GM18505 (cell line): Measurements from ENCODE around the gene GABRR1.

Experiments used
- ATAC-seq: cut with Tn5 transposase; IDR thresholded peaks from one replicate; pipeline ENCODE4 v1.9.1; 2021; ENCODE audit not compliant: unreplicated experiment
- POLR2A ChIP-seq: IDR thresholded peaks from 4 replicates; pipeline ENCODE4 v1.6.1; 2011; ENCODE audit warnings: borderline replicate concordance; ENCODE audit not compliant: insufficient read depth, insufficient read length; ENCODE audit errors: extremely low read depth

GABRR1 gene

GRCh38 chr6:89199579-89199978 is 17.6 kb downstream of the GABRR1 start:
- no peak for TF ChIP-seq POLR2A
- ATAC-seq: no peak

GRCh38 chr6:89198235-89198634 is 18.9 kb downstream of the GABRR1 start:
- TF ChIP-seq POLR2A: no peak
- ATAC-seq: no peak

GRCh38 chr6:89197141-89197540 is 20.0 kb downstream of the GABRR1 start:
- no peak for ATAC-seq
- no peak for TF ChIP-seq POLR2A

GRCh38 chr6:89194559-89194958 is 22.6 kb downstream of the GABRR1 start:
- no peak for TF ChIP-seq POLR2A

GRCh38 chr6:89190741-89191140 is 26.4 kb downstream of the GABRR1 start:
- no peak for ATAC-seq
- TF ChIP-seq POLR2A: no peak

More at GRCh38 chr6:89194559-89194958, 22.6 kb downstream of the GABRR1 start:
- no peak for ATAC-seq

GRCh38 chr6:89187504-89187903 is 29.7 kb downstream of the GABRR1 start:
- no peak for TF ChIP-seq POLR2A
- no peak for ATAC-seq

- no peak for ATAC-seq
- no peak for TF ChIP-seq POLR2A
Observed at GRCh38 chr6:89186762-89187161, 30.4 kb downstream of the GABRR1 start.

- TF ChIP-seq POLR2A: no peak
- ATAC-seq: no peak
Observed at GRCh38 chr6:89184344-89184743, 32.8 kb downstream of the GABRR1 start.

- ATAC-seq: no peak
- TF ChIP-seq POLR2A: no peak
Observed at GRCh38 chr6:89183294-89183693, 33.9 kb downstream of the GABRR1 start.

GRCh38 chr6:89180971-89181370 is 36.2 kb downstream of the GABRR1 start:
- TF ChIP-seq POLR2A: no peak
- ATAC-seq: no peak

GRCh38 chr6:89180112-89180511 is 37.0 kb downstream of the GABRR1 start:
- ATAC-seq: no peak
- no peak for TF ChIP-seq POLR2A

GRCh38 chr6:89173634-89174033 is 43.5 kb downstream of the GABRR1 start:
- no peak for TF ChIP-seq POLR2A
- ATAC-seq: no peak

- no peak for TF ChIP-seq POLR2A
- no peak for ATAC-seq
Observed at GRCh38 chr6:89172131-89172530, 45.0 kb downstream of the GABRR1 start.

GRCh38 chr6:89162047-89162371 is 55.1 kb downstream of the GABRR1 start:
- ATAC-seq: no peak

GRCh38 chr6:89161326-89162046 is 55.7 kb downstream of the GABRR1 start:
- no peak for TF ChIP-seq POLR2A
- no peak for ATAC-seq

More at GRCh38 chr6:89162047-89162371, 55.1 kb downstream of the GABRR1 start:
- TF ChIP-seq POLR2A: no peak
